Astrocyte (in vitro differentiated cells and primary cell): Measurements from ENCODE around the gene RASGRF1. TPM values are rescaled to one million over a fixed set of nuclear protein-coding genes. Genes with fewer than 3 reads are reported as not detected.

Source experiments
- DNase-seq: peaks from one replicate; pipeline ENCODE4 v3.0.0-alpha.2; 2010; ENCODE audit warnings: low read depth
- FAIRE-seq: peaks from 2 replicates; lab custom pipeline; 2011; peaks lifted over from hg19 to GRCh38; lab: Jason Lieb, UNC
- H2AFZ ChIP-seq: 2 replicates; pipeline ENCODE4 v1.6.0; 2012; ENCODE audit warnings: low read depth, low read length, inconsistent platforms
- H3K27ac ChIP-seq: 2 replicates; pipeline ENCODE4 v1.5.1; 2011; ENCODE audit warnings: low read depth, low read length, inconsistent platforms
- H3K27me3 ChIP-seq: 2 replicates; pipeline ENCODE4 v1.6.0; 2011; ENCODE audit warnings: low read length, inconsistent platforms; ENCODE audit not compliant: insufficient read depth
- H3K36me3 ChIP-seq: 2 replicates; pipeline ENCODE4 v1.5.1; 2011; ENCODE audit warnings: low read length, inconsistent platforms; ENCODE audit not compliant: insufficient read depth
- H3K4me1 ChIP-seq: 2 replicates; pipeline ENCODE4 v1.5.1; 2011; ENCODE audit warnings: low read length, inconsistent platforms; ENCODE audit not compliant: insufficient read depth
- H3K4me2 ChIP-seq: 2 replicates; pipeline ENCODE4 v1.6.0; 2012; ENCODE audit warnings: low read length, inconsistent platforms
- H3K4me3 ChIP-seq: 2 replicates; pipeline ENCODE4 v1.5.1; 2011; ENCODE audit warnings: low read depth, mild to moderate bottlenecking, low read length, inconsistent platforms; ENCODE audit not compliant: insufficient read depth
- H3K79me2 ChIP-seq: 2 replicates; pipeline ENCODE4 v1.6.0; 2012; ENCODE audit warnings: mild to moderate bottlenecking, low read length, inconsistent platforms; ENCODE audit not compliant: insufficient read depth
- H3K9ac ChIP-seq: 2 replicates; pipeline ENCODE4 v1.6.0; 2012; ENCODE audit warnings: mild to moderate bottlenecking, low read length, inconsistent platforms
- H3K9me3 ChIP-seq: 2 replicates; pipeline ENCODE4 v1.5.1; 2012; ENCODE audit warnings: low read depth, mild to moderate bottlenecking, low read length, inconsistent platforms; ENCODE audit not compliant: insufficient read depth
- H4K20me1 ChIP-seq: 2 replicates; pipeline ENCODE4 v1.6.0; 2012; ENCODE audit warnings: low read length, inconsistent platforms; ENCODE audit not compliant: insufficient read depth
- H3K27ac Mint-ChIP-seq: one replicate; pipeline ENCODE4 v1.8.0; 2021; ENCODE audit warnings: mild to moderate bottlenecking, mixed read lengths; ENCODE audit not compliant: unreplicated experiment
- H3K27me3 Mint-ChIP-seq: one replicate; pipeline ENCODE4 v1.8.0; 2021; ENCODE audit warnings: low read depth, mixed read lengths; ENCODE audit not compliant: unreplicated experiment
- H3K36me3 Mint-ChIP-seq: one replicate; pipeline ENCODE4 v1.8.0; 2021; ENCODE audit warnings: low read depth, mixed read lengths; ENCODE audit not compliant: unreplicated experiment
- H3K4me1 Mint-ChIP-seq: one replicate; pipeline ENCODE4 v1.8.0; 2021; ENCODE audit warnings: low read depth, mixed read lengths; ENCODE audit not compliant: unreplicated experiment
- H3K4me3 Mint-ChIP-seq: one replicate; pipeline ENCODE4 v1.8.0; 2021; ENCODE audit warnings: mild to moderate bottlenecking, moderate library complexity, mixed read lengths; ENCODE audit not compliant: unreplicated experiment
- H3K9me3 Mint-ChIP-seq: one replicate; pipeline ENCODE4 v1.8.0; 2021; ENCODE audit warnings: mild to moderate bottlenecking, mixed read lengths; ENCODE audit not compliant: unreplicated experiment
- CTCF ChIP-seq: IDR thresholded peaks from 2 replicates; pipeline ENCODE4 v1.5.1; 2011; ENCODE audit warnings: low read depth, mild to moderate bottlenecking, inconsistent platforms, low read length, moderate library complexity; ENCODE audit not compliant: insufficient read depth
- EZH2 ChIP-seq: IDR thresholded peaks from 2 replicates; pipeline ENCODE4 v1.6.1; 2012; ENCODE audit warnings: mild to moderate bottlenecking, low read length, inconsistent platforms; ENCODE audit not compliant: insufficient read depth
- total RNA-seq: library from RNA; stranded (reverse); gene quantifications from 2 replicates; pipeline ENCODE4 v1.2.1, GENCODE V29; 2021

RASGRF1 gene
- total RNA-seq, 1 donor from 2014 or later, result 1.2 TPM

- FAIRE-seq (no peak), DNase-seq (no peak)
- Mint-ChIP-seq H3K4me3 (no peak overlapping the region), H3K27ac (no peak overlapping the region), H3K4me1 (no peaks in the 10 kb centered on the region), H3K9me3 (peaks cover 7% of the 10 kb centered on the region), H3K27me3 (peaks cover 94% of the 10 kb centered on the region), H3K36me3 (peaks cover 1% of the 10 kb centered on the region)
- Histone ChIP-seq H3K4me3 (no peak overlapping the region), H3K27ac (no peak overlapping the region), H3K4me2 (no peak overlapping the region), H3K4me1 (no peaks in the 10 kb centered on the region), H3K36me3 (no peaks in the 10 kb centered on the region), H3K27me3 (peaks cover 27% of the 10 kb centered on the region), H3K9ac (no peak overlapping the region), H4K20me1 (no peaks in the 10 kb centered on the region), H2AFZ (no peak overlapping the region), H3K79me2 (no peaks in the 10 kb centered on the region), H3K9me3 (no peaks in the 10 kb centered on the region)
- TF ChIP-seq EZH2, result no peak
- no peak for TF ChIP-seq CTCF
Measured at GRCh38 chr15:79084308-79084968, 6.1 kb downstream of the RASGRF1 start.

- Histone ChIP-seq H3K79me2 (no peaks in the 10 kb centered on the region), H3K4me2 (no peak overlapping the region), H3K9ac (no peak overlapping the region), H3K27ac (no peak overlapping the region), H3K4me1 (no peaks in the 10 kb centered on the region), H3K36me3 (no peaks in the 10 kb centered on the region), H3K4me3 (no peak overlapping the region), H3K9me3 (no peaks in the 10 kb centered on the region), H2AFZ (no peak overlapping the region), H3K27me3 (peaks cover 17% of the 10 kb centered on the region), H4K20me1 (no peaks in the 10 kb centered on the region)
- Mint-ChIP-seq H3K36me3 (peaks cover 1% of the 10 kb centered on the region), H3K4me1 (no peaks in the 10 kb centered on the region), H3K9me3 (peaks cover 7% of the 10 kb centered on the region), H3K27ac (no peak overlapping the region), H3K4me3 (no peak overlapping the region), H3K27me3 (peaks cover 88% of the 10 kb centered on the region)
- TF ChIP-seq CTCF, result no peak
- no peak for TF ChIP-seq EZH2
- FAIRE-seq (no peak), DNase-seq (no peak)
Measured at GRCh38 chr15:79083154-79083553, 7.4 kb downstream of the RASGRF1 start.

GRCh38 chr15:79082363-79083070 is 8.1 kb downstream of the RASGRF1 start:
- no peak overlapping the region for H3K4me3 Mint-ChIP-seq
- Histone ChIP-seq H3K4me2 (no peak overlapping the region), H4K20me1 (no peaks in the 10 kb centered on the region), H3K36me3 (no peaks in the 10 kb centered on the region), H3K27ac (no peak overlapping the region), H3K27me3 (peaks cover 12% of the 10 kb centered on the region), H3K9me3 (no peaks in the 10 kb centered on the region), H3K4me1 (no peaks in the 10 kb centered on the region), H2AFZ (no peak overlapping the region), H3K79me2 (no peaks in the 10 kb centered on the region), H3K9ac (no peak overlapping the region), H3K4me3 (no peak overlapping the region)
- H3K9me3 Mint-ChIP-seq, result peaks cover 7% of the 10 kb centered on the region
- peaks cover 83% of the 10 kb centered on the region for H3K27me3 Mint-ChIP-seq
- peaks cover 1% of the 10 kb centered on the region for H3K36me3 Mint-ChIP-seq
- no peak for FAIRE-seq
- TF ChIP-seq EZH2 (no peak), CTCF (no peak)
- DNase-seq, result no peak
- no peaks in the 10 kb centered on the region for H3K4me1 Mint-ChIP-seq
- H3K27ac Mint-ChIP-seq, result no peak overlapping the region
